Left cardiac atrium (tissue), 4 donors: ENCODE results near the gene SMYD3. TPM values are rescaled to one million over a fixed set of nuclear protein-coding genes. Genes with fewer than 3 reads are reported as not detected.

ENCODE experiments used
- ATAC-seq, 2 donors: fragments of 200-7000 bp; cut with Tn5 transposase; one replicate each; pipeline ENCODE4 v1.9.1; 2020; ENCODE audit warnings: mild to moderate bottlenecking in 2 of 2, moderate library complexity in 2 of 2
- DNase-seq: peaks from one replicate; pipeline ENCODE4 v3.0.0-alpha.2; 2020
- intact Hi-C, 2 donors: fragments of 100-400 bp; cut with DNase I; formaldehyde crosslinking; loops; one replicate each; pipeline versions ENCODE4 v1.14.1 to v1.15.1; 2022 to 2023
- total RNA-seq, 2 donors: library from RNA; stranded (reverse); fragmentation: NEBNext Ultra II Directional; extraction: Animal tissue kit (Norgen Biotek cat#: 25700); gene quantifications; one replicate each; pipeline ENCODE4 v1.2.1, GENCODE V29; 2021
- donor health status: DM: no; HTN: yes; CAD: no.
- donor health status: DM: no; HTN: yes; CAD: no; lungs with severe emphysema.
- donor health status: DM: yes; HTN: yes; CAD: no.
- donor health status: Dilated cardiomyopathy.

SMYD3 gene
- total RNA-seq, 2 donors from 2014 or later, result 6.5 to 11.9 TPM

- DNase-seq (no peak), ATAC-seq (no peak)
- intact Hi-C loops, result loop anchor here (2.0 to 5.0 kb wide), 2 partner anchors 846 to 851 kb away; no protein-coding TSS in a partner anchor
Measured at GRCh38 chr1:246003442-246003730, 503.7 kb downstream of the SMYD3 start.

GRCh38 chr1:246002725-246003441, 504.2 kb downstream of the SMYD3 start:
- ATAC-seq (peak; percentile 72 to 78), DNase-seq (peak; percentile 90)
- intact Hi-C loops, result loop anchor here (2.0 to 5.0 kb wide), 2 partner anchors 846 to 850 kb away; no protein-coding TSS in a partner anchor

DNA sequence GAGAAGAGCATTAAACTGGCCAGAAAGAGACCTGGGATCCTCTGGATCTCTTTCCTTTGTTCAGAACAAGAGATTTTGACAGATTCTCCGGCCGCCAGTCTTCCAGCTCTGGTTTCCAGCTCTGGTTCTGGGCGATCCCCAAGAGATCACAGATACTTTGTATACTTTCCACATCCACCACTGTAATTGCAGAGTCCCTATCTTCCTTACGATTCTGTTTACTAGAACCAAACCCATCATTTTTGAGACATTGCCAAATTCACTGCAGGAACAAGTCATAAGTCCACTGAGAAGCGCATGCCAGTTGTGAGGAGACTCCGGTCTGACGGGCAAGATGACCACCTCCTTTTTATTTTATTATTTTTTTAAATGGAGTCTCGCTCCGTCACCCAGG, 505.2 kb downstream of the SMYD3 start:
- ATAC-seq (no peak), DNase-seq (no peak)
- intact Hi-C loops, result loop anchor here (2.0 to 5.0 kb wide), 2 partner anchors 845 to 849 kb away; no protein-coding TSS in a partner anchor

DNA sequence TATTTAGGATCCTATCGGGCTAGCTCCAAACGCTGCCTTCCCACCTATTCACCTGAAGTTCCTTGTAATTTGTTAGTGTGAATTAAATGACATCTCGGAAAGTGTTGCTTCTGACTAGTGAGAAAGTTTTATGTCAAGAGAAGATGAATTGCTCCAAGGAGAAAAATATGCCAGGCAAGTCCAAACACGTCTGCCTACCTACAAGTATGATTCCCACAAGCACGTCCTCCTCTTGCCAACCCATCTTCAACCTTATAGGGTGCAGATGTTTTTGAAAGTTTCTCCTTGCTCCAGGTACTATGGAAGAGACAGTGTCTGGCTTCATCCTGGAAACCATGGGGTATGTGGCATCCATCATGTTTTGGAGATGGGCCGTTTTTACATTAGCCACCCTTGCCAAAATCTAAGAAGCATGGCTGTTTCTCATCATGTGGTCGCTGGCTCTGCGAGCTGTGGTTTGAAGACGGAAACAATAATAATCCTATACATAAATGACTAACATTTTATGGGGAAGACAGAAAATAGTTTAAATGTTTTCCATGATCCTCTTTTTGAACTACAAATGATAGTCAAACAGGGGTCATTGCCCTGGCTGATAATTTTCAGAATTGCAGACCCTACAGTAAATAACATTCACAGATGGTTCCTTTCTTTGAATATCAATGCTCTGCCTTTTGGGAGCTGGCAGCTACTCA, 505.8 kb downstream of the SMYD3 start:
- intact Hi-C loops, result loop anchor here in 1 of 2 donors (5.0 kb wide), 1 partner anchor 844 kb away; no protein-coding TSS in a partner anchor
- ATAC-seq, result no peak
- DNase-seq, result no peak

DNA sequence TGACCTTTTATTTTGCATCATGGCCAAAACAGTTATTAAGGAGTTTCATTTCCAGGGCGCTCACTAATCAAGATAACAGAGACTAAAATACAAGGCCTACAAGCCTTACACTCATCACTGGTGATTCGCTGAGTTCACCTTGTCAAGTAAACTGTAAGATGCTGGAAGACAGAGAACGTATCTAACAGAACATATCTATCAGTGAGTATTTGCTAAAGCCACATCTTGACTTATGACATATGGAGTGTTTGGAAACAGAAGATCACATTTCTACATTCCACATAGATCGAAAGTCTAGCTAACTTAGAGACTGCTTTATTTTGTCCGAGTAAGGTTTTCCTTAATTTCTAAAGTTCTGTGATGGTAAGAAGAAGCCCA, 506.5 kb downstream of the SMYD3 start:
- intact Hi-C loops, result loop anchor here in 1 of 2 donors (5.0 kb wide), 1 partner anchor 843 kb away; no protein-coding TSS in a partner anchor
- DNase-seq (no peak), ATAC-seq (no peak)

DNA sequence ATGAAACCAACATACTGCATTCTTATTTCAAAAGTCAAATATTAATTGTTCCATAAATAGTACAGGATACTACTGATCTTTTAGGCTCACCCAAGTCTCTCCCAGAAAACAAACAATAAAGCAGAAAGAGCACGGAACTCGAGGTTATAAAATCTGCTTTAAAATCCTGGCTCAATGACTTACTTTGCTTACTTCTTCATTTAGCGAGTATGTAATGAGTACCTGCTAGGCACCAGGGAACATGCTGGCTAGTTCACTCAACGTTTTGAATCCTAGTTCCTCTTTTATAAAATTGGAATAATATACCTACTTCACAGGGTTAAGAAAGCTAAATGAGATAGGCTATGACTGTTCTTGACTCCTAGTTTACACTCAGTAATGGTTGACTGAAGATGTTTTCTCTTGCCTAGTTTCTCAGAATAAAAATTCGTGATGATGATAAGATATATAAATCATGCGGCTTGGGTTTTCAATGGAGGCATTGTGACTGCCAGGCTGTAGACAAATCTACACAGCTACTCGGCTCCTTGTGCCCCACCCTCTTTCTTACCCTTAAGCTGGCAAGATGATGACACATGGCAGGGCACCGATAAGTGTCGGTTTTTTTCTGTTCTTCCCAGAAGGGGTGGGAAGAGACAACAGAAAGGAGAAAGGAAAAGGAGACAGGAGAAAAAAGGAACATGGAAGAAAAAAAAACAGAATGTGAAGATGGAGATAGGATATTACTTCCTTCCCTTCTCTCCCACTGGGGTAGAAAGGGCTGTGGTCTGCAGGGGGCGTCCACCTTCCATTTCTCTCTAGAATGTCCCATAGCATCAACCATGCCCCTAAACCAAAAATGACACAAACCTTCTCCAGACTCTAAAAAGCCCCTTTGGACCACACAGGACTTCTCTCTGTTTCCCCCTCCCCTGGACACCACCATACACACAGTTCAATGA, 507.1 kb downstream of the SMYD3 start:
- intact Hi-C loops, result loop anchor here (5.0 to 10.0 kb wide), 2 partner anchors 175 to 843 kb away; no protein-coding TSS in a partner anchor
- DNase-seq (no peak), ATAC-seq (no peak)

DNA sequence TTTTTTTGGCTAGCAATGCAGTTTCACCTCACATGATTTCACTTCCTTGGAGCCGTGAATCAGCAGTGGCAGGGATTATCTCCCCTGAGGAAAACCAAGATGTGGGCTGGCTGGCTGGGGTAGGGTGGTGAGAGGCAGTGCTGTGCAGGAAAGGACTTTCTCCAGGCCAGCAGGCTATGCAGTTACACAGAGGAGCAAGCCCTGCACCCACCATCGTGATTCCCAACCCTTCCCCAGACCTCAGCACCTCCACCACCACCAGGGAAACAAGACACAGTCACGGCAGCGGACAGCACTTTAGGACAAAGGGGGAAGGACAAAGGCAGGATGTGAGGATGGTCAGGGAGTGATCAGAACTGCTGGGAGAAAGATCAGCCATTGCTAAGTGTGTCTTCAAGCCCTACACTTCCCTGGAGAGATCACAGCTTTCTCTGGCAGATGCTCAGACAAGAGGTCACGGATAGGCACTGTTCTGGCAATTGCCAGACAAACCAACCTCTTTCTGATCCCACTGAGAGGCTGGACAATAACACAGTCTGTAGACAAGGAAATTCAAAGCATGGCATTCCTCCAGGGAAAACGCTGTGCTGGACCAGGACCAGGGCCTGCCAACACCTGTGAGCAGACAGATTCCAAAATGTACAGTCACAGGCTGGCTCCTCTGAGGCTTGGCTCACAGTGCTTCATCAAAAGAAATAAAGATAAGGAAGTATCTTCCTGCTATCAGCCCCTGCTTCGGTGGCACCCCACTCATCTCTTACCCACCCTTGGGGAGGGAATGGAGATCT, 509.4 kb downstream of the SMYD3 start:
- peak; percentile 23 for DNase-seq
- peak; percentile 88 to 97 for ATAC-seq
- intact Hi-C loops, result loop anchor here in 1 of 2 donors (10.0 kb wide), 1 partner anchor 173 kb away; no protein-coding TSS in a partner anchor

- intact Hi-C loops, result loop anchor here in 1 of 2 donors (10.0 kb wide), 1 partner anchor 172 kb away; no protein-coding TSS in a partner anchor
- DNase-seq (no peak), ATAC-seq (no peak)
Measured at GRCh38 chr1:245996811-245997210, 510.3 kb downstream of the SMYD3 start.

GRCh38 chr1:245995474-245995873, 511.6 kb downstream of the SMYD3 start:
- DNase-seq, result no peak
- intact Hi-C loops, result loop anchor here in 1 of 2 donors (10.0 kb wide), 1 partner anchor 171 kb away; no protein-coding TSS in a partner anchor
- ATAC-seq, result no peak

DNA sequence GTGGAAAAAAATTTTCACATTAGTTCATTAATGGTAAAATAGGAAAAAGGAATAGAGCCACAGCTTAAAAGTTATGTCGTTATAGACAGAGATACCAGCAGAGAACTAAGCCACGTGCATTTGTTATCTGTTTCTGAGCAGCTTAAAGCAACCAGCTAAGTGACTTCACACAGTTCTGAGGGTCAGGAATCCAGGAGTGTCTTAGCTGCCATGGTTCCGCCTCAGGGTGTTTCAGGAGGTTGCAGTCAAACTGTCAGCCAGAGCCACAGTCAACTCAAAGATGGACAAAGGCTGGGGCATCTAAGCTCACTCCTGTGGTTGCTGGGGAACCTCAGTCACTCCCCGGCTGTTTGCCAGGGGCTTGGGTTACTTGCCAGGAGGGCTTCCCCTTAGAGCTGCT, 515.8 kb downstream of the SMYD3 start:
- intact Hi-C loops, result loop anchor here in 1 of 2 donors (10.0 kb wide), 1 partner anchor 166 kb away; no protein-coding TSS in a partner anchor
- ATAC-seq (no peak), DNase-seq (no peak)

DNA sequence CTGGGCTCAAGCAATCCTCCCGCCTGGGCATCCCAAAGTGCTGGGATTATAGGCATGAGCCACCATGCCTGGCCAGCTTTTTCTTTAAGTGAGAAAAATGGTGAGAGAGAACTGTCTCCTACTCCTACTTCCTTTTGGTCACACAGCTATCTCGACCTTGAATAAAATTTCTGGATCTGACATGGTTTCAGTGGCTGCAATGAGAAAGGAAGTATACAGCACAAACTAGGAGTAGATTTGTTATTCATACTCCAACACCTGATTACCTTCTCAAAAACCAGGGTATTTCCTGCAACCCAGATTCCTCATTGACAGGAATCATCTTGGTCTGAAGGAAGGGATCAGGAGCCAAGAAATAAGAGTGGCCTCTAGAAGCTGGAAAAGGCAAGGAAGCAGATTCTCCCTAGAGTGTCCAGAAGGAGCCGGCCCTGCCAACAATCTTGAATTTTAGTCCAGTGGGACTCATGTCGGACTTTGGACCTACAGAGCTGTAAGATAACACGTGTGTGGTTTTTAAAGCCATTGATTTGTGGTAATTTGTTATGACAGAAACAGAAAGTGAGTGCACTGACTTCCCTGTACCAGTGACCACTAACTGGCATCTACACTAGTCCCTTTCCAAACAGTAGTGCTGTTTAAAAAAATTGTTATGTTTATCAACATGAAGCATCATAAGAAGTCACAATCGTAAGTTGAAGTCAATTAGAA, 516.6 kb downstream of the SMYD3 start:
- DNase-seq (no peak), ATAC-seq (no peak)
- intact Hi-C loops, result loop anchor here in 1 of 2 donors (10.0 kb wide), 1 partner anchor 166 kb away; no protein-coding TSS in a partner anchor

- DNase-seq (no peak), ATAC-seq (no peak)
- intact Hi-C loops, result no loop called here
Measured at GRCh38 chr1:245988393-245989078, 518.5 kb downstream of the SMYD3 start.

- no peak for DNase-seq
- no peak for ATAC-seq
- intact Hi-C loops, result no loop called here
Measured at GRCh38 chr1:245987997-245988392, 519.1 kb downstream of the SMYD3 start.

GRCh38 chr1:245987577-245987976, 519.5 kb downstream of the SMYD3 start:
- intact Hi-C loops, result no loop called here
- DNase-seq, result no peak
- ATAC-seq, result no peak

DNA sequence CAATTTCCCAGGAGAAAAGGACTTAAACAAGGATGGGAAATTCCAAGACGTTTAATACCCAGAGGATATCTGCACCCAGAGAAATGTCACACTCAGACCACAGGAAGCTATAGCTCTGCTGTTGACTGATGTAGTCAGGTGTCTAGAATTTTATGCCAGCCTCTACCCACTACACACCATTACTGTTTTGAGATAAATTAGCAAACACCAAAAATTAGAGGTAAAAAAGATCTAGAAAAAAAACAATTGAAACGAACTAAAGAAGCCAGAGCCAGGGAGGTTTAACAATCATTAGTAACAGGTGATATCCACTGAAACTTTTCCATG, 519.9 kb downstream of the SMYD3 start:
- DNase-seq (no peak), ATAC-seq (no peak)
- intact Hi-C loops, result no loop called here

GRCh38 chr1:245986404-245987218, 520.5 kb downstream of the SMYD3 start:
- DNase-seq (no peak), ATAC-seq (peak in 1 of 2 donors; percentile 46)
- intact Hi-C loops, result no loop called here
